NCI-H446 treated with DMSO at 0.1 percent for 48 hours (cell line): ENCODE measurements around the gene HMGN3.
"Not testable (repeated sequence)": the region's sequence is repeated elsewhere in the genome, so short reads cannot be mapped to it uniquely, and the experiment has no call there.

Experiments used
- DNase-seq: peaks from one replicate; lab custom pipeline; 2025; lab: John Stamatoyannopoulos, UW

HMGN3 gene

DNA sequence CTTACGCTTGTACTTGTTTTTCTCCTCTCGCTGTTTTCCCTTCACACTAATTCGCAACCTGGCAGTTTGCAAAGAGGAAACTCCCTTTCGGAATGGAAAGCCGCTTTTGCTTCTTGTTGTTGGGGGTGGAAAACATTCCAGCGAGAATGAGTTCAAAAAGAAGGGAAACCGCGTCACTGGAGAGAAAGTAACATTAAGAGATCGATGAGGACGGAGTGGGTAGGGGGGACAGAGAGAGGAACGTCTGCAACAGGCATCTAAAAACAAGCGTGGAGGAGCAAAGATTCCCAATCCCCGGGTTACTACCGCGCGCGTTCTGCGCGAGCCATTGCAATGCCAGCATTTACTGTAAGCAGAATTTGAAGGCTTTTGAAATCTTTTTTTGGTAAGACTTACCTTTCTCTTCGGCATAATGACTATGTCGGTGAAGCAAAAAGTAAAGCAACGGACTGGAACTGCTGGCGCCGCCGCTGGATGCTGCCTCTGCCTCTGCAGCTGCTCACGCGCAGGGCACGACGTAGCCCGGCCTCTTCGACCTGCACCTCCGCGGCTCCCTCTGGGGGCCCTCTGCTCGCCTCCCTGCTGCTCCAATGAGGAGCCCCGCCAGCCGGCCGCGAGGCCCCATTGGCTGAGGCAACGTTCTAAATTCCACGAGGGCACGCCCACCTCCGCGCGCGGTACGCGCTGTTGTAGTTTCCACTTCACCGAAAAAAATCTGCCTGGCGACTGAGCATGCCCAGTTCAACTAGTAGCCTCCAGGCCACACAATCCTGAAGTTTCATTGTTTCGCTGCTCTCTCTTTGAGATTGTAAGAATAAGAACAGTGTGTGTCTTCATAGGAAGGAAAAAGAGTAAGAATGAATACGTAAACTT is at the start of gene HMGN3:
TSS of gene HMGN3 (minus strand) at position 533 of the 873 bp plus-strand sequence.
- DNase-seq, result peak; percentile 87

DNA sequence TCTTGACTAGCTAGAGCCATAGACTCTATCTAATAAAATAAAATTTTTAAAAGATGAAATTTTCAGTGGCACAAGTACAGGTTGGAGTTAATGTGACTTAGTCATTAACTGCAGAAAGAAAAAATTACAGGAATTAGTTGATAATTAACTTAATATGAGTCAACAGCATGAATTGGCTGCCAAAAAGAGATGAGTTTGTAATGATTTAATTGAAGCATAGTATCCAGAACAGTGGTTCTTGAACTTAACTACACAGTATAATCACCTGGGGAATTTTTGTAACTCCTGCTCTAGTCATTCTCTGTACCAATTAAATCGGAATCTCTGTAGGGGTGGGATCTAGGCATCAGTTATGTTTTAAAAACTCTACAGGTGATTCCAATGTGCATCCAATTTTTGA is 46.3 kb upstream of the HMGN3 start:
- no peak for DNase-seq

DNA sequence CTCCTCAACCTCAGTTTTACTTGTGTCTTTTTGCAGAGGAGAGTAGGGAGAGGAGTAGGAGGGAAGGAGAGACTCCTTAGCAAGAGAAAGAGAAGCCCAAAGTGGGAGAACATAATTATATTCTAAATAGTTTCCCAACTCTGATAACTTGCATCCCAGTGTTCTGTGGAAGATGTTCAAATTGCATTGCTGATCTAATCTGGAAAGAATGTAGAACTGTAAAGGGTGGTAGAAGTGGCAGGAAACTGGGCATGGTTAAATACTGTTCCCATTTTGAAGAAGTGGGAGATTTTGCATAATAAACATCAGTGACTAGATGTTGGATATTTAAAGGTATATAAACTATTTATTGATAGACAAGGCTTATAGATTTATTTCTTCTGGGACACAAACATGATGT is 42.6 kb upstream of the HMGN3 start:
- DNase-seq, result no peak

DNA sequence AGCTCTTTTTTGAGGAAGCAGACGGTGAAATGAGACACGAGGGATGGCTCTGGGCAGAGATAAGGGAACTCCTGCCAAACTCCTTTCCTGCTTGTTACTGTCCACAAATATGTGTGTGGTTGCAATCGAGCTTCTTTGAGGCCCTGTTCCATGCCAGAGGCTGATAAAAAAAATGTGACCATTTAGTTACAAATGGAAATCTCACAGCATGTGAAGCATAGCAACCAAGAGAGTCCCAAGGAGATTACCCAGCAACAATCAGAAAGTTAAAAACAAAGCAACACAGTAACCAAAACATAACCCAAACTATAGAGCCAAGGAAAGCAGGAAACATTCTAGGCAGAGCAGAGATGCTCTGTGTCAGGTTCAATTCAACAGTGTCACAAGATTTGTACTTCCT is 35.4 kb upstream of the HMGN3 start:
- no peak for DNase-seq

DNA sequence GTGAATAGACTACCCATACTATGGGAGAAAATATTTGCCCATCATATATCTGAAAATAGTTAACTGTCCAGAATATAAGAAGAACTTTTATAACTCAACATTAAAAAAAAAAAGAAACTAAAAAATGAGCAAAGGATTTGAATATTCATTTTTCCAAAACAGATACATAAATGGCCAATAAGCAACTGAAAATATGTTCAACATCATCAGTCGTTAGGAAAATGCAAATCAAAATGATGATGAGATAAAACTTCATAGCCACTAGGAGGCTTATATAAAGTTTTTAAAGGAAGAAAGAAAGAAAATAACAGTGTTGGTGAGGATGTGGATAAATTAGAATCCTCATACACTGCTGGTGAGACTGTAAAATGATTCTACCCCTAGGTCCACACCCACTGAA is 32.6 kb upstream of the HMGN3 start:
- DNase-seq, result no peak

DNA sequence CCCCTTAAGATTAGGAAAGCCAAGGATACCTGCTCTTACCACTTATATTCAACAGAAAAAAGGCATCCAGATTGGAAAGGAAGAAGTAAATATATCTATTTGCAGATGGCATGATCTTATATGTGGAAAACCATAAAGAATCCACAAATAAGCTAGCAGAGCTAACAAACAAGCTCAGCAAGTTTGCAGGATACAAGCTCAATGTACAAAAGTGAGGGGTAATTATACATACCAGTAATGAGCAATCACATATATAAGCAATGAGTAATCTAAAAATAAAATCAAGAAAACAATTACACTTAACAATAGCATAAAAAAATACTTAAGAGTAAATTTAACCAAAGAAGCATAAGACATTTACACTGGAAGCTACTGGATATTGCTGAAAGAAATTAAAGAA is 31.6 kb upstream of the HMGN3 start:
- DNase-seq, result no peak

DNA sequence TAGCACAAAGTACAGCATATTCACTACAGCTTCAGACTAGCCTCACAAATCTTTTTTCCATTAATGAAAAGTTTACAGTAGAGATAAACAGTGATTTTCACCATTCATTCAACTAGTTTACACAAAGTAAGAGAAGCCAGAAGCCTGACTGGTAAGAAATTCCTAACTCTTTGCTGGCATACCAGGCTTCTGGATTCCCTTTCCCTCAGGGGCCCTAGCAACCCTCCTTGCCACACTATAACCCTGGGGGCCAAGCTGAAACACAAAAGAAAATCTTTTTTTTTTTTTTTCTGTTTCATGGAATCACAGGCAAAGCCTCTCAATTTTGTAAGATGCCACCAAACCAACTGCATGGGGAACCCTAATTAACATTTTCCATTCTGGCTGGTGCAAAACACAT is 28.9 kb upstream of the HMGN3 start:
- no peak for DNase-seq

DNA sequence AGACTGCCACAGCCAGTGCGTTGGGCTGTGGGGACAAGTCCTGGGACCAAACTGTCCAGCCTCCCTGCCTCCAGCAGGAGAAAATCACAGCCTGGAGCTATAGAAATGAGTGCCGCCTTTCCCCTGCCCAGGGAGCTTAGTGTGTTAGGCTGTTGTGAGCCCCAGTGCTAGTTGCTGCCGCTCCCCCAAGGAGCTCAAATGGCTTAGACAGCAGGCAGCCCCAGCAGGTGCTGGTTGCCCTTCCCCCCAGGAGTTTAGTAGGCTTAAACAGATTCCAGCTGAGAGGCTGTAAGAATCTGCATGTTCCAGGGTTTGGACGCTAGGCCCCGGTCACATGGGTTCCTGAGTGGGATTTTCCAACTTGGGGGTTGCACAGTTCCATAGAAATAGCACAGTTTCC is 27.2 kb upstream of the HMGN3 start:
- DNase-seq, result no peak

DNA sequence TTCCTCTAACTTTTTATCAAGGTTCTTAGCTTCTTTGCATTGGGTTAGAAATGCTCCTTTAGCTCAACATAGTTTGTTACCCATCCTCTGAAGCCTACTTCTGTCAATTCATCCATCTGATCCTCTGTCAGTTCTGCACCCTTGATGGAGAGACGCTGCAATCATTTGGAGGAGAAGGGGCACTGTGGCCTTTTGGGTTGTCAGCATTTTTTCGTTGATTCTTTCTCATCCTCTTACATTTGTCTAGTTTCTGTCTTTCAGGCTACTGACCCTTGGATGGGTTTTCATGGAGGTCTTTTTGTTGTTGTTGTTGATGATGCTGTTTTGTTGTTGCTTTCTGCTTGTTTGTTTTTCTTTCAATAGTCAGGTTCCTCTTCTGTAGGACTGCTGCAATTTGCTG is 26.3 kb upstream of the HMGN3 start:
- DNase-seq, result no peak

DNA sequence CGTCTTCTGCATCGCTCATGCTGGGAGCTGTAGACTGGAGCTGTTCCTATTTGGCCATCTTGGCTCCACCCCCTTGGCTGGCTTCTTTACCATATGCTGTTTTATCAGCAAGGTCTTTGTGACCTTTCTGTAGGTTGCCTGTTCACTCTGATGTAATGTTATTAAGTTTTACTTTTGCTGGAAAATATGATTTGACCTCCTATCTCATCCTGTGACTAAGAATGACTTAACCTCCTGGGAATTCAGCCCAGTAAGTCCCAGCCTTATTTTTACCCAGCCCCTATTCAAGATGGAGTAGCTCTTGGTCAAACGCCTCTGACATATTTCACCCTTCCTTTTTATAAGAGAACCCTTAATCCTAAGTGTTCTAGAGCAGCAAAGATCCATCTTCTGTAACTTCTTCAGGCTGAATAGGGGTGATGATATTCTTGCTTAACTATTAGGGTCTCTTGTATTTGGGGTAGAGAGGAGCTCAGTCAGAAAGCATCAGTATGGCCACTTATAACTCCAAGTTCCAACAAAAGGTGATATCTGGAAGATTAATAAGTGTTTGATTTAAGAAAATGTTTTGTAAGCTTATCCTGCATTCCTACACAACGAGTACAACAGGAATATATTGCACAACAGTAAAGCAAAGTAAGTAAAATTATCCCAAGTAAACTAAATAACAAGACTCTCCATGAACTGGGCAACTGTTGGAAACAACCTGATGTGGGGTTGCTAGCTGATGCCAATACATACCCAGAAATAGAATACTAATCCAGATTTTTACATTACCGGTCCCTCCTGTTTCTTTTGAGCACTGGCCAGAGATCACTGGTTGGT is 23.1 kb upstream of the HMGN3 start:
- DNase-seq, result no peak

DNA sequence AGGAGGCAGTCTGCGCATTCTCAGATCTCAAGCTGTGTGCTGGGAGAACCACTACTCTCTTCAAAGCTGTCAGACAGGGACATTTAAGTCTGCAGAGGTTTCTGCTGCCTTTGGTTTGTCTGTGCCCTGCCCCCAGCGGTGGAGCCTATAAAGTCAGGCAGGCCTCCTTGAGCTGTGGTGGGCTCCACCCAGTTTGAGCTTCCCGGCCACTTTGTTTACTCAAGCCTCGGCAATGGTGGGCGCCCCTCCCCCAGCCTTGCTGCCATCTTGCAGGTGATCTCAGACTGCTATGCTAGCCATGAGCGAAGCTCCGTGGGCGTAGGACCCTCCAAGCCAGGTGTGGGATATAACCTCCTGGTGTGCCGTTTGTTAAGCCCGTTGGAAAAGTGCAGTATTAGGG is 22.3 kb upstream of the HMGN3 start:
- DNase-seq, result not testable (repeated sequence)

DNA sequence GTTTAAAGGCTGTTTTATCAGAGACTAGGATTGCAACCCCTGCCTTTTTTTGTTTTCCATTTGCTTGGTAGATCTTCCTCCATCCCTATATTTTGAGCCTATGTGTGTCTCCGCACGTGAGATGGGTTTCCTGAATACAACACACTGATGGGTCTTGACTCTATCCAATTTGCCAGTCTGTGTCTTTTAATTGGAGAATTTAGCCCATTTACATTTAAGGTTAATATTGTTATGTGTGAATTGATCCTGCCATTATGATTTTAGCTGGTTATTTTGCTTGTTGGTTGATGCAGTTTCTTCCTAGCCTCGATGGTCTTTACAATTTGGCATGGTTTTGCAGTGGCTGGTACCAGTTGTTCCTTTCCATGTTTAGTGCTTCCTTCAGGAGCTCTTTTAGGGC is 20.6 kb upstream of the HMGN3 start:
- DNase-seq, result not testable (repeated sequence)

DNA sequence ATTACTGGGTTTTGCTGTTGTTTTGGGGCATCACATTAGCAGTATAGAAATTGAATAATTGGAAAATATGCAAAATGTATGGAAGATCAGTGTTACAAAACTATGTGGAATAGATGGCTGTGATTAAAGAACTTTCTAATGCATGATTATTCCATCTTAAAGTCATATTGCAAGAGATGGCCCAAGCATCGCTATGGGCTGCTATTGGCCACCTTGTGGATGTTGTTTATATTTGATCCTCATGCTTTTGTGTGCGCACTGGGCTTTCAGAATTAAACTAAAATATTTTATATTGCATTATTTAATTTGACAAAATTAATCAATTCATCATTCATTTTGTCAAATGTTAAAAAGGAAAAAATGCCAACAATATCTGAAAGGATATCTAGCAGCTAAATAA is 16.1 kb upstream of the HMGN3 start:
- no peak for DNase-seq

DNA sequence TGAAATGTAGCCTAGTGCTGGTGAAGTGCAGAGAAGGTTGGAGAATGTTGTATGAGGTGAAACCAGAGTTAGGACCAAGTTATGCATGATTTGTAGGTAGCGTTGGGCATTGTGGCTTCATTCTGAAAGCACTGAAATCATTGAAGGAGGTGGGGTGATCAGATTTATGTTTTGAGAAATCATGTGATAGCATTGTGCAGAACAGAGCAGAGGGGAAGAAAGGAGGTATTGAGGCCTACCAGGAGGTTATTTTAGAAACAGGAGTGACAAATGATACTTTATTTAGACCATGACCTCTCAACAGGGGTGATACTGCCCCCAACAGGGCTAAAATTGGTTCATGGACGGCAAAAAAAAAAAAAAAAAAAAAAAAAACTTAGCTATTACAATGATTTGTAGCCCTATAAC is 15.6 kb upstream of the HMGN3 start:
- no peak for DNase-seq

DNA sequence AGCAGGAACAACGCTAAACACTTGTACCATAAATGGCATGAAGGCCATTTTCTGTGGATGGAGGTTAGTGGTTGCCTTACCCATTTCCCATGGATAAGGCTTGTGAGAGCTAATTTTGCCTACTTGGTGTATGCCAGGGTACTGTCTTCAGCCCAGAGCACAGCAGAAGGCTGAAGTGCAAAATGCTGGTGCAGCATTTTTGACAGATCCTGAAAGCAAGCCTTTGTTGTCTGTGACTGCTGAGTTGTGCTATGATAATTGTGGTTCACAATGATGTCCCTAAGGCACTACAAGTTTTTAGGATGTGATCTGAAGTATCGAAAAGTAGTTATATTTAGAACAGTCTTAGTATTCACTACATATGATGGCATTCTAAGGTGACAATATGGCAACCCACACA is 14.7 kb upstream of the HMGN3 start:
- no peak for DNase-seq

DNA sequence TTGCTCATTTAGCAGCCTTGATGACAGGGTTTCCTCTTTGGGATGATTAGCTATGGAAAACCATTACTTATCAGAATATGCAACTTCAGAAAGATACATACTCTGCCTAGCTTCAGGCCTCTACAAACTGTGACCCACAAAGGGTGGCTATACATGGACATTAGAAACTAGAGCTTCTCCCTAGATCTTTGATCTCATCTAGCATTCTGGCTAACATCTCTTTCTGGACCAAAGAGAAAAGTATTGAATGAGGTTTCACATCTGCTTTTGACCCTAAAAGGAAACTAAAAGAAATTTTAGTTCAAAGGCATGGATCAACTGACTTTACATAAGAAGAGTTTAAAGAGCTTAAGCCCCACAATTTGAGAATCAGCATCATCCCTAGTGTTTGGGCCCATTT is 12.4 kb upstream of the HMGN3 start:
- DNase-seq, result no peak

DNA sequence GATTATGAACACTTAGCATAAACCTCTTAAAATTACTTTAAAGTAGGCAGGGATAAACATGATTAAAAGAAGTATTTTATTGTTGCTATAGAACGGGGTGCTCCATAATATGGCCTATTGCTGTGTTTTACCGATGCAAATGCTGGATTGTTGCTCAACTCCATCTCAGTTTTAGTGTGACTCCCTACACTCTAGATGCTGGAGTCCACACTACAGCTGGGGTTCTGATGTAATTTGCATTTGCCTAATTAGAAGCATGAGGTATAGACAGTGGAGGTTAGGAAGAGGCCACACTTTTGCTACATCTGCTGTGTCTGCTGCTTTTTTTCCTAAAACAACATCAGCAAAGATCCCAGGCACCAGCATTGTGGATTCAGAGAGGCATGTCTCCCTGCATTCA is 6.7 kb upstream of the HMGN3 start:
- no peak for DNase-seq

DNA sequence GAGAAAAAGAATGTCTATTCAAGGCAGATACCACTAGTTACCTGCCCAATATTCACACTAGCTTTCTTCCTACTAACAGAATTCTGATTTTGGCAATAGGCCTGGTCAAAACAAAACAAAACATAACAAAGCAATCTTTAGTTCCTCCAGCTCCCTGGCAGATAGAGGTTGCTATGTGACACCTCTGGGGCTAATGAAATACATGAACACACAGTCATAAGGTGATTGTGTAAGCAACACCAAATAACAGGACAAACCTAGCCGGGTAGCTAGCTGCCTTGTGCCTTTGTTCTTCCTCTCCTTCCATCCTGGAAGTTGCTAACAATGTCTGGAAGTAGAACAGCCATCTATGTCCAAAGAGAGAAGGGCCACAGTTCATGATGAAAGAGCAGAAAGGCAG is 6.0 kb upstream of the HMGN3 start:
- no peak for DNase-seq

DNA sequence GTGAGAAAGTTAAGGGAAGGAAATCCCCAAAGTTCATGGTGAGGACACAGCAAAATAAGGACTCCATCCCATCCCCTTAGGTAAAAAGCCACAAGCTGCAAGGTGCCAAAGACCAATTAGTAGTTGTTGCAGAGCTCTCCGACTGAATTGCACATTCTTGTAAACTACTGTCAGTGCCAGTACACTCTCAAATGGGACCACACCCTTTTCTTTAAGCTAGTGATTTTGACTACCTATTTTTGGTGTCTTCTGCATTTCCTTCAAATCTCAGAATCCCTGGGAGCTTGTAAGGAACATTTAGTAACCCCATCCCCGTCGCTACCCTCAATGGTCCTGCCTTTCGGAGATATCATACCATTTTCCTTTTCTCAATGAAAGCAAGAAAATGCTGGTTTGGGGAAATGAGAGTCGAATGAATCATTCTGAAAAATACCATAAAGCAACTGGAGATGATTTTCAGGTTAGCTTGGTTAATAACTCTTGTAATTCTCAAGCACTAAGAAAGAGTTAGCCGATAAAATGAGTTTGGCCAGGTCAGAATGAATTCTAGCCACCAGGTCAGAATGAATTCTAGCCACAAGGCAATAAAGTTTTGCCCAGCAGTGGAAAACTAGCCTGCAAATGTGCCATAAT is 5.2 kb upstream of the HMGN3 start:
- no peak for DNase-seq

DNA sequence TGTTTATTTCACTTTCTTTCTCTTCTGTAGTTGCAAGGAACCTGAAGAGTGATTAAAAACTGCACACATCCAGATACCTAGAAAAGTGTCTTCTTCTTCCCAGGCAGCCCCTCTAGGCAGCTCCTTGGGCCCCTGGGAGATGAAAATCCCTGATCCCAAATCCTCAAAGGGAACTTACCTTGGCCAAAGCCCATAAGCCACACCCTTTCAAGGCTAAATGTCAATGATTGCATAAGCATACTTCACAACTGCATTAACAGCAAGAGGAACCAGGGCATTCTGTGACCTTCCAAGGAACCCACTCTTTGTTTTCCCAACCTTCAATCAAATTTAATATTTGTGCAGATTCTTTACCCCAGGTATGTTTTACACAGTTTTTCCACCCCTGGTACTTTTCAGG is 4.4 kb upstream of the HMGN3 start:
- no peak for DNase-seq

DNA sequence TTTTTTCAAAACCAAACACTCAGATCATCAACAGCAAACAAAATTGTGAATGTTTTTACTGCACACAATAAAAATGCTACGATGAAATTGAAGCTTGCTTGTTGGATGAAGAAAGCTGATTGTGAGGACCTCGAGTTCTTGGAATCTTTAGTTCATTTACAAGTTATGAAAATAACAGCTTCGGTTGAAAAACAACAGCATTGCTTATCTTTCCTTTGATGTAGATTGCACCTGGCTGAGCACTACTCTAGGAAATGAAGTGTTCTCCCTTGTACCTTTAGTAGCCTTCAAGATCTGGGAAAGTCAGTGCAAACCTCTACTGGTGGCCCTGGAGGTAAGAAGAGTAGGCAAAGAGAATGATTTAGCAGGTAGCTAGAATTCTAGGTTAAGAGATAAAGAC is 2.2 kb upstream of the HMGN3 start:
- no peak for DNase-seq

DNA sequence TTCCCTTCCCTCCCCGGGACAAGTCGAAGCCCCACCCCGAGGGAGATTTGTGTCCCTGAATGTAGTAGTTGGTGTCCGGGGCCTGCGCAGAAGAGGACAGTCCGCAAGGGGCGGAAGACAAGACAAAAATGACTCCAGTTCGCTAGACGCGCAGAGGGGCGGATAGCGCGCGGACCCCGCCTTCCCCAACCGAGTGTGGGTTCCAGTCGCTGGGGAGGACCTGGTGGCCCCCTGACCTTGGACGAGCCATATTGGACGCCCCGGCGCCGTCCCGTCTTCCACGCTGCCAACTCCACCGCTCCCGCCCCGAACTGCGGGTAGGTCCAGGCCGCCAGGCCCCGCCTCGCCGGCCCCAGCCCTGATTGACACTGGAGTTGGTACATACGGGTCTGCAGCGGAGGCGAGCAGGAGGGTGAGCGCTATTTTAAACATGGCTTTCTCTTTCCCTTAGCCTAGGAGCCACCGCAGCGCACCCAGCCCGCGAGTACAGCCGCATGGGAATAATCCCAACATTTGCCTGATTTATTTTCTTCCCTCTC is 802 bp downstream of the HMGN3 start:
- DNase-seq, result peak; percentile 72
